Activated naive CD8-positive, alpha-beta T cell treated with anti-CD3 and anti-CD28 coated beads, Interleukin-2, amount 50 U/mL, for 16 hours (primary cell): ENCODE measurements around the gene TMED4.

Source experiments
- DNase-seq: peaks from one replicate; pipeline ENCODE4 v3.0.0-alpha.2; 2020; ENCODE audit warnings: low read depth, low spot score

TMED4 gene

GRCh38 chr7:44540592-44541027 lies 41.4 kb downstream of the TMED4 start:
- DNase-seq, result no peak

- DNase-seq, result no peak
Measured at GRCh38 chr7:44539669-44540506, 42.1 kb downstream of the TMED4 start.

GRCh38 chr7:44538798-44539668 lies 43.0 kb downstream of the TMED4 start:
- no peak for DNase-seq

GRCh38 chr7:44538093-44538797 lies 43.8 kb downstream of the TMED4 start:
- DNase-seq, result no peak

GRCh38 chr7:44537442-44537841 lies 44.6 kb downstream of the TMED4 start:
- no peak for DNase-seq

GRCh38 chr7:44536090-44536489 lies 45.9 kb downstream of the TMED4 start:
- no peak for DNase-seq

- DNase-seq, result no peak
Measured at GRCh38 chr7:44535348-44536064, 46.5 kb downstream of the TMED4 start.

GRCh38 chr7:44534501-44534900 lies 47.5 kb downstream of the TMED4 start:
- no peak for DNase-seq

- DNase-seq, result no peak
Measured at GRCh38 chr7:44534087-44534486, 47.9 kb downstream of the TMED4 start.

- DNase-seq, result no peak
Measured at GRCh38 chr7:44533301-44534055, 48.6 kb downstream of the TMED4 start.

GRCh38 chr7:44531421-44532380 lies 50.3 kb downstream of the TMED4 start:
- DNase-seq, result no peak

GRCh38 chr7:44530990-44531389 lies 51.0 kb downstream of the TMED4 start:
- no peak for DNase-seq
